K562 (cell line): ENCODE data around the gene INHBE. TPM values are rescaled to one million over a fixed set of nuclear protein-coding genes. Genes with fewer than 3 reads are reported as not detected.

ENCODE experiments used
- CBX1 ChIP-seq: sonication (generic); IDR thresholded peaks from 2 replicates; pipeline ENCODE4 v1.6.1; 2016; ENCODE audit warnings: antibody characterized with exemption, low read depth, mild to moderate bottlenecking
- CREB3 ChIP-seq: fragments of 450-650 bp; conservative IDR thresholded peaks from 2 replicates; pipeline ENCODE4 v1.6.1; 2016; ENCODE audit warnings: missing genetic modification characterization, low read depth, mild to moderate bottlenecking, missing compliant biosample characterization, moderate library complexity
- E2F8 ChIP-seq: fragments of 450-650 bp; IDR thresholded peaks from 2 replicates; pipeline ENCODE4 v1.7.1; 2018; ENCODE audit warnings: mild to moderate bottlenecking, low read depth; ENCODE audit not compliant: partially characterized antibody
- EP300 ChIP-seq: IDR thresholded peaks from 2 replicates; pipeline ENCODE4 v1.6.1; 2012; ENCODE audit warnings: low read length, improper control_type of control experiment
- HNRNPLL ChIP-seq: fragments of 200-400 bp; formaldehyde crosslinking; IDR thresholded peaks from 2 replicates; pipeline ENCODE4 v1.6.1; 2017; ENCODE audit warnings: low read length, low read depth, mild to moderate bottlenecking; ENCODE audit not compliant: poor library complexity, severe bottlenecking
- KDM5B ChIP-seq: fragments of 200-600 bp; sonication (generic); IDR thresholded peaks from 2 replicates; pipeline ENCODE4 v1.6.1; 2012; ENCODE audit warnings: low read depth, mild to moderate bottlenecking, moderate library complexity, low read length, control low read depth, inconsistent platforms; ENCODE audit not compliant: insufficient replicate concordance
- MCM7 ChIP-seq, 2 experiments: fragments of 450-650 bp; IDR thresholded peaks; 2 replicates each; pipeline ENCODE4 v1.6.1; 2016 to 2018
- NELFE ChIP-seq: IDR thresholded peaks from 2 replicates; pipeline ENCODE4 v1.6.1; 2011; ENCODE audit warnings: mild to moderate bottlenecking; ENCODE audit not compliant: insufficient read depth, insufficient read length
- NR4A1 ChIP-seq, 2 experiments: fragments of 250-450 bp in 1 of 2; fragments of 450-650 bp in 1 of 2; sonication (Bioruptor Pico) in 1 of 2; IDR thresholded peaks; 2 replicates each; pipeline versions ENCODE4 v1.4.0 to v1.6.1; 2016 to 2020; ENCODE audit warnings: mild to moderate bottlenecking in 2 of 2, missing compliant biosample characterization in 1 of 2, missing genetic modification characterization in 1 of 2, moderate library complexity in 1 of 2
- PHF8 ChIP-seq: fragments of 200-600 bp; sonication (generic); IDR thresholded peaks from 2 replicates; pipeline ENCODE4 v1.6.1; 2012; ENCODE audit warnings: mixed run types, mild to moderate bottlenecking, inconsistent platforms, low read length, moderate library complexity, borderline replicate concordance
- PURB ChIP-seq: sonication (generic); formaldehyde crosslinking; IDR thresholded peaks from 2 replicates; pipeline ENCODE4 v1.9.0; 2021; ENCODE audit warnings: low read depth, mild to moderate bottlenecking, missing genetic modification reagents
- RBM34 ChIP-seq: fragments of 200-400 bp; formaldehyde crosslinking; IDR thresholded peaks from 2 replicates; pipeline ENCODE4 v1.6.1; 2018; ENCODE audit warnings: low read length, borderline replicate concordance; ENCODE audit not compliant: insufficient read depth
- RNF219 ChIP-seq: fragments of 250-450 bp; sonication (Bioruptor Pico); IDR thresholded peaks from 2 replicates; pipeline ENCODE4 v1.5.0; 2022; ENCODE audit warnings: mild to moderate bottlenecking
- SAFB ChIP-seq: fragments of 200-400 bp; formaldehyde crosslinking; IDR thresholded peaks from 2 replicates; pipeline ENCODE4 v1.6.1; 2017; ENCODE audit warnings: low read depth, low read length, borderline replicate concordance
- SMAD1 ChIP-seq: fragments of 150-350 bp; IDR thresholded peaks from 2 replicates; pipeline ENCODE4 v1.6.1; 2014; ENCODE audit warnings: low read length, low read depth; ENCODE audit not compliant: partially characterized antibody
- STAT5B ChIP-seq: fragments of 250-450 bp; sonication (Bioruptor Pico); IDR thresholded peaks from 2 replicates; pipeline ENCODE4 v1.8.0; 2021; ENCODE audit warnings: mild to moderate bottlenecking, inconsistent platforms
- SUPT5H ChIP-seq: fragments of 450-650 bp; IDR thresholded peaks from 2 replicates; pipeline ENCODE4 v1.6.1; 2016
- ZBTB5 ChIP-seq: fragments of 450-650 bp; IDR thresholded peaks from 2 replicates; pipeline ENCODE4 v1.6.1; 2017; ENCODE audit warnings: antibody characterized with exemption
- ZBTB8A ChIP-seq: fragments of 450-650 bp; IDR thresholded peaks from 2 replicates; pipeline ENCODE4 v1.6.1; 2018; ENCODE audit warnings: mild to moderate bottlenecking, moderate library complexity; ENCODE audit not compliant: partially characterized antibody
- ZNF699 ChIP-seq: fragments of 250-450 bp; sonication (Bioruptor Pico); IDR thresholded peaks from 2 replicates; pipeline ENCODE4 v1.8.0; 2021; ENCODE audit warnings: mild to moderate bottlenecking, moderate library complexity; ENCODE audit not compliant: insufficient replicate concordance
- ZNF75A ChIP-seq: fragments of 450-650 bp; formaldehyde crosslinking; IDR thresholded peaks from 2 replicates; pipeline ENCODE4 v1.4.0; 2020; ENCODE audit warnings: mild to moderate bottlenecking
- polyA plus RNA-seq, 8 experiments: library from polyadenylated mRNA; depleted of rRNA in 4 of 8; stranded (reverse) in 5 of 8; unstranded in 3 of 8; fragments of >200 nt; fragmentation: Nextera tagmentation in 2 of 8; fragmentation: Illumina TruSeq in 1 of 8; extraction: Ambion mirVana in 2 of 8; extraction: Trizol in 1 of 8; gene quantifications; 2 replicates each; pipeline versions ENCODE4 v1.2.1 to v1.2.3, GENCODE V29; 2011 to 2014; ENCODE audit warnings: inconsistent platforms in 1 of 8, missing spikeins in 1 of 8
- total RNA-seq, 7 experiments: library from RNA; depleted of rRNA in 6 of 7; stranded (reverse); fragments of >200 nt in 6 of 7; fragmentation: Illumina TruSeq in 2 of 7; extraction: Trizol in 2 of 7; gene quantifications; 2 replicates each; pipeline versions ENCODE4 v1.2.1 to v1.2.3, GENCODE V29; 2011 to 2021; ENCODE audit warnings: low replicate concordance in 1 of 7

Gene INHBE
- total and polyA plus RNA-seq, 9 of the 15 experiments (the other 6 are each of a cell fraction or from before 2014, with no cell fraction given): 0.94 to 9.9 (median 7.3) TPM

GRCh38 chr12:57456145-57456700, 1.1 kb downstream of the INHBE start (continued):
- TF ChIP-seq RNF219 (CRISPR knock-in tag) (no peak), ZNF75A (CRISPR knock-in tag) (no peak), RBM34 (no peak), E2F8 (peak; percentile 61), PHF8 (no peak), ZBTB5 (no peak), PURB (CRISPR knock-in tag) (no peak), SMAD1 (no peak), NR4A1 (CRISPR knock-in tag; IDR thresholded peaks at IDR 0.05) (no peak), NR4A1 (tag; IDR thresholded peaks at IDR 0.05) (no peak), NELFE (no peak), ZNF699 (CRISPR knock-in tag) (no peak), KDM5B (no peak), SUPT5H (no peak), MCM7 (IDR thresholded peaks at IDR 0.05) (no peak), EP300 (no peak), CBX1 (0 out of 2 replicates have a peak, but pooled peaks have one; percentile 11), SAFB (no peak), HNRNPLL (peak; percentile 36), ZBTB8A (no peak), CREB3 (tag) (no peak), STAT5B (CRISPR knock-in tag) (no peak)
